NCI-H526 treated with DMSO at 0.1 percent for 48 hours (cell line): ENCODE measurements around the gene ZNF14.
"Not testable (repeated sequence)": the region's sequence is repeated elsewhere in the genome, so short reads cannot be mapped to it uniquely, and the experiment has no call there.

Experiments used
- DNase-seq: peaks from one replicate; lab custom pipeline; 2025; lab: John Stamatoyannopoulos, UW

ZNF14 gene

DNA sequence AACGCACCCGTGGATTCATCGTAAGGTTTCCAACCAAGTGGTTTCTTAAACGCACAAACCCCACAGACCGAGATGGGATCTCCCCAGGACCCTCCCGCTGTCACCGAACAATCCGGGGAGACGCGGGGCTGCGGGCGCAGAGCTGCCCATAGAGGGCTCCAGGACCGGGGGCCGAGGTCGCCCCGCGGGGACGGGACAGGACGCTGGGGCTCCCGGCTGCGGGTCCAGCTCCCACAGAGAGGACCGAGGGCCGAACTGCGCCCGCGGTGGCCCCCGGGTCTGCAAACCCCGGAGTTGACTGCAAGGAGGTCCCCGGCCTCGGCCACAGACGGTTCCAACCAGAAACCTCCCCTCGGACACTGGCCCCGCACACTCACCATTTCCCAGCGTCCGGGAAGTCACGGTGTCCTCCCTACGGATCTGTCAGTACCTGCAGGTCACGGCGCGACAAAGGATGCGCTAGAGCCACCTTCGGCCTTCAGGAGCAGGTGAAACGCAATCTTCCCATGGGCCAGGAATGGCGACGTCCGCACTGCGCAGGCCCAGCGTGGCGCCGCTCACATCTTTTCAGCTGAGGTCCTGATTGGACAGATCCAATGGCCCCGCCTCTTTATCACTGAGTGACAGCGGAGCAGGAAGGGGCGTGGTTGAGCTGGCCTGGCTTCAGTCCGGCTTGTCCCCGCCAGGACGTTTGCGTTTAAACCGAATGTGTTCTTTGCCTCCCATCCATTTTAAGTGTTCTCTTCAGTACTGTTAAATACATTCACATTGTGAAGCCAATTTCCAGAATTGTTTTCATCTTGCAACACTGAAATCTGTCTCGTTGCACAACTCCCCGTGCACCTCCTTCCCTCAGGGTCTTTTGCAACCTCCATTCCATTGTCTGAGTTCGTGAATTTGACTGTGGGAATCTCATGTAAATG lies at the start of gene ZNF14:
Gene ZNF14 (minus strand): TSS at position 534 of the 923 bp plus-strand sequence. CDS start 154 bp downstream, at position 380.
- peak; percentile 82 for DNase-seq

GRCh38 chr19:19781791-19782190 lies 48.9 kb upstream of the ZNF14 start:
- not testable (repeated sequence) for DNase-seq

DNA sequence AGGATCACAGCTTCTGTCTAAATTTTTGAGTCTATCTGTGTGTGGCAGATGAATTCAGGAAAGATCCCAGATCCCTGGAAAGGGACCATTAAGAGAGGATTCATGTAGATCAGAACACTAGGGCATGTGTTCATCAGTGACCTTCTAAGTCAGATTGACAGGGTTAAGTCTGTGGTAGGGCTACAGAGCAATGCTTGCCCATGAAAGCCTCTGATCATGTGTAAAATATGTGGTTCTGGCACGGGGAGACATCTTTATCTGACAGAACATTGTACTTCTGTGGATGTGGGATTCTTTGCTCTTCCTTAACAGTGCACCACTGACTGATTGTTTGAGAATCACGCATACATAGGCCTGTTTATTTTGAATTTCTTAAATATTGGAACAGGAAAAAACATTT lies 45.8 kb upstream of the ZNF14 start:
- no peak for DNase-seq

DNA sequence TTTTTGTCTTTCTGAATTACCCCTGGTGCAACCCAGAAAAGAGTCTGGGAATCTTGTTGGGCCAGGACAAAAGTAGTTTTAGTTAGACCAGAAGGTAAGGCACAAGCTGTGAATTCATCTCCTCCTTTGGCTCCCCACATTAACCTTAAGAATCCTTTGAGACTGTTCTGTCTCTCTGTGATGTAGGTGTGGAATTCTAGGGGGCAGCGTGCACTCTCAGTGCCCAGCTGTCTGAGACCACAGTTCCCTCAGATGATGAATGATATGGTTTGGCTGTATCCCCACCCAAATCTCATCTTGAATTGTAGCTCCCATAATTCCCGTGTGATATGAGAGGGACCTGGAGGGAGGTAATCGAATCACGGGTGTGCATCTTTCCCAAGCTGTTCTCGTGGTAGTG lies 44.8 kb upstream of the ZNF14 start:
- no peak for DNase-seq

DNA sequence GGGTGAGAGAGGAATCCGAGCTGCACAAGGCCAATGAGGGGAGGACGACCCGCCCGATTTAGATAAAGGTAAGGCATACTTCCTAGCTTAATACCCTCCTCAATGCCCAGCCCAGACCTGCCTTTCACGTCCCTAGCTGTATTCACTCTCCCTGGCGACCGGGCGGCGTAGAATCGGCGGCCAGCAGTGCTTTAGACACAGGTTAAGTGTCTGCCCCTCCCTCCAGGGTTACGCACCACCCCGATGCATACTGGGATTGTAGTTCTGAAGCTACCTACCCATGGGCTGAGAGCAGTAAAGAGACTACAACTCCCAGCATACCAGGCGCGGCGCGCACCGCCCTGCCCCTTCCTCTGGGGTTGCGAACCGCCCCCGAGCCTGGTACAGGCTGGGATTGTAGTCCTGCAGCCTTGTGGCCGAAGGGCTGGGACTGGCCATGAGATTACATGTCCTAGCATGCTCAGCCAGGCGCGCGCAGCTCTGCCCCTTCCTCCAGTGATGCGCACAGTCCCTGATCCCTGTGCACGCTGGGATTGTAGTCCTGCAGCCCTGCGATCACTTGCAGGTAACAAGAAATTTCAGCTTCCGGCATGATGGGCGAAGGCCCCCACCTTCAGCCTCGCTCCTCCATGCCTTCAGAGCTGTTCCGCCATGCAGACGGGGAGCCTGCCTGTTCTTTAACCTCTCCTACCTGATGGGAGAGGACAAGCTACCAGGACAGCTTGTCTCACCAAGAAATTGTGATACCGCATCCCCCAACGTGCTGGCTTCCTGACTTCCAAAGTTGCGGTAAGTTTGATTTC lies 43.5 kb upstream of the ZNF14 start:
- DNase-seq, result peak; percentile 91

- DNase-seq, result no peak
Measured at GRCh38 chr19:19775891-19776205, 42.9 kb upstream of the ZNF14 start.

DNA sequence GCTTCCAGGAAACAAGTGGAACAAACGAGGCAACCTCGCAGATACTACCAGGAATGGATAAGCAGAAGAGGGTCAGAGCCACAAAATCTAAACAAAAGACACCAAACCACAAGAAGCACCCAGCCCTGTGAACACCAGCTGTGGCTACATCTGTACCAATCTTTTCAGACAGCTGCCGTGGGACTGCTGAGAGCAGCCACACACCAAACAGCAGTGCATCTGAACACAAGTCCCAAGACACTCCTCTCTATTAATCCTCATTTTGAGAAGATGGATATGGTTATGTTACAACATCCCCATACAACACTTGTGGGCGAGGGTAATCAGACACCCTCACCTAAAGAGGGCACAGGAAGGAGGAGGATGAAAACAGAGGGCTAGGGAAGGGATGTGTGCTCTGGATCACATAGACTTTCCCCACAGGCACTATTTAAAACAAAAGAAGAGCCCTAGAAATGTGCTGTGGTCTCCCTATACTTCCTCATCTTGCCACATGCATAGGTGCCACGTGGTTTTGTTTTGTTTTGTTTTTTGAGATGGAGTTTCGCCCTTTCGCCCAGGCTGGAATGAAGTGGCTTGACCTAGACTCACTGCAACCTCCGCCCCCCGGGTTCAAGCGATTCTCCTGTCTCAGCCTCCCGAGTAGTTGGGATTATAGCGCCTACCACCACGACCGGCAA lies 41.6 kb upstream of the ZNF14 start:
- no peak for DNase-seq

GRCh38 chr19:19771963-19772362 lies 39.1 kb upstream of the ZNF14 start:
- not testable (repeated sequence) for DNase-seq

- DNase-seq, result not testable (repeated sequence)
Measured at GRCh38 chr19:19769971-19770370, 37.1 kb upstream of the ZNF14 start.

DNA sequence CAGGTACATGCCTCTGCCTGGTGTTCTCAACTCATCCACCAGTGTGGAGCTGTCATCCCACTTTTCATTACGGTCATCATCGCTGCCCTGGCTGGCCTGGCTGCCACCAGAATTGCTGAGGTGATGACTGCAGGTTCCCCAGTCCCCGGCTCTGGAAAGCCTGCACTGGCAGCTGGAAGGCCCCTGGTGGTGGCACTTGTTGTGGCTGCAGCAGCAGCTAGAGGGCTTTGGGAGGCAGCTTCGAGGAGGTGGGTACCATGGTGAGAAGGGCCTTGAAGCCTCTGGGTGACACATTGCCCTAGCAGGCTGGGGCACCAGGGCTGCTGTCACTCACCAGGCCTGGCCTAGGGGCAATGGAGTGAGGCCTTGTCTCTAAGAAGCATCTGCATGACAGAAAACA lies 25.3 kb upstream of the ZNF14 start:
- no peak for DNase-seq

DNA sequence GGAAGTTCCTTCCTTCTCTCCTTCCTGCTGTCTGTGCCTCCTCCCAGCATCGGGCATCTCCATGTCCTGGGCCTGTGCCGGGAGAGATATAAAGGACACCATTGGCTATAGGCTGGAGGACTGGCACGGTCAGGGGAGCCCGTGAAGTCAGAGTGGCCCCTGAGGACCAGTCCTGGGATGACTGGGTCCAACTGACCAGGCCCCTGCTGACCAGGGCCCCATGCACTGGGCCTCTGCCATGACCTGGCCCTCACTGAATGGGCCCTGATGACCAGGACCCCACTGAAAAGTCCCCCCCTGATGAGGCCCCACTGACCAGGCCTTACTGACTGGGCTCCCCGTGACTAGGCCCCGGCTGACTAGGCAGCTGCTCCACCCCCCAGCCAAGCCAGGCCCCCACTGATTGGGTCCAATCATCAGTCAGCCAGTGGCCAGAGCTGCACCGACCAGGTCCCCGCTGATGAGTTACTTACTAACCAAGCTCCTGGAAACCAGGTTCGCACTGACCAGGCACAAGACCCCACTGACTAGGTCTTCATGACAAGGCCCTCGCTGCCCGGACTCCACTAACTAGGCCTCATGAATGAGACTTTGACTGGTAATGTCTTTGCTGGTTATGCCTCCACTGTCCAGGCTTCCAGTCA lies 20.0 kb upstream of the ZNF14 start:
- DNase-seq, result no peak

- DNase-seq, result no peak
Measured at GRCh38 chr19:19751846-19752245, 18.9 kb upstream of the ZNF14 start.

GRCh38 chr19:19750842-19751790 lies 18.2 kb upstream of the ZNF14 start:
- DNase-seq, result no peak

GRCh38 chr19:19749908-19750841 lies 17.3 kb upstream of the ZNF14 start:
- DNase-seq, result no peak

DNA sequence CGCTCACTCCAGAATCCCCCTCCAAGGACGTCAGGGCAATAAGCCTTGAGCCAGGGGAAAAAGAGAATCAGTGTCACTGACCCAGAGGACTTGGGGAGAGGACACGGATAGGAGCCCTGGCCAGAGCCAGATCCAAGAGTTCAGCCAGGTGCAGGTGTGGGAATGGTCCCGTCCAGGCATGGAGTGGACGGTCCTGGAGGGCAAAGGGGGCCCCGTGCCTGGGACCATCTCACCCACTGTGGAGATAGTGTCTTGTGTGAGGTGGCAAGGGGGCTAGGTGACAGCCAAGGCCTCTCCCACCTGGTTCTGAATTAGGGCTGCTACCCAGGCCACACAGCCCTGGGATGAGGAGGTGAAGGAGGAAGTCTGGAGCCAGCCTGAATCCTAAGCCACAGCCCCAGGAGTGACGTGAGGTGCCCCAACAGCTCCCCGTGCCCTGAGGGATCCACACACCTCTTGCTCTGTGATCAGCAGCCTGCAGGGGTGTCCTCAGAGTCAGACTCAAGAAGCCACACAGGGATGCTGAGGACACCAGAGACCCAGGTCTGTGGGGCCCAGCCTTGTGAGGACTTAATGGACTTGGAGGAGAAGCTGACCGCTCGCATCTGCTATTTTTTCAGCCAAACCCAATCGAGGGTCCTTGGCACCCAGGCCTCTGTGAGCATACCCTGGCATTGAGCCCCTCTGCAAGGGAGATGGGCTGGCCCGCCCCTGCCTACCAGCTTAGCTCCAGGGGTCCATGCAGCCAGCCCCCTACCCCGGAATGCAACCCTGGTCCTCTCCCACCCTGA lies 16.4 kb upstream of the ZNF14 start:
- DNase-seq, result no peak

DNA sequence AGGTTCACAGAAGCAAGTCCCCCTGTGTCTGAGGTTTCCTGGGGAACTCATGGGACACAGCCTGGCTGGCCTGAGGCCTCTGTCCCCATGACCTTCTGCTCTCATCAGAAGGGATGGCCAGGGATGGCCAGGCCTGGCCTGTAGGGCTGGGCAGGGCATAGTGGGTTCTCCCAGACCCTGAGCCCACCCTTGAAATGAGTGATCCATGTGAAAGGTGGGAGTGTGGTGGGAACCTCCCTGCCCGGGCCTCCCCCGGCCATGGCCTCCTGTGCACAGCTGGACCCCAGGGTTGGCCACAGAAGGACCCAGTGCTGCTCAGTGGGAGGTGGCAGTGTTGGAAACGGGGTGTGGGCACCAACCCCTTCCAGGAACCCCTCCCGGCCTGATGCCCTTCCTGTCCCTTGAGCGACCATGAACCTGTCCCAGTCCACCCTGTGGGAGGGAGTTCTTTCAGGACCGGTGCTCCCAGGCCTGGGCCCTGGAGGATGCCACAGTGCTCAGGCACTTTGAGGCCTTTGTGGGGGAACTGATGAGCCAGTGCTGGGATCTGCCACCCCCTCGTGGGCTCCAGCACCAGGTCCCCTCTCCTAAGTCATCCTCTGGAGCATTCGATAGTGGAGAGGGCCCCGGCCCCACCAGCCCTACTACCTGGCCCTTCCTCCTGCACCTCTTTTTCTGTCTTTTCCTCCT lies 15.5 kb upstream of the ZNF14 start:
- no peak for DNase-seq

DNA sequence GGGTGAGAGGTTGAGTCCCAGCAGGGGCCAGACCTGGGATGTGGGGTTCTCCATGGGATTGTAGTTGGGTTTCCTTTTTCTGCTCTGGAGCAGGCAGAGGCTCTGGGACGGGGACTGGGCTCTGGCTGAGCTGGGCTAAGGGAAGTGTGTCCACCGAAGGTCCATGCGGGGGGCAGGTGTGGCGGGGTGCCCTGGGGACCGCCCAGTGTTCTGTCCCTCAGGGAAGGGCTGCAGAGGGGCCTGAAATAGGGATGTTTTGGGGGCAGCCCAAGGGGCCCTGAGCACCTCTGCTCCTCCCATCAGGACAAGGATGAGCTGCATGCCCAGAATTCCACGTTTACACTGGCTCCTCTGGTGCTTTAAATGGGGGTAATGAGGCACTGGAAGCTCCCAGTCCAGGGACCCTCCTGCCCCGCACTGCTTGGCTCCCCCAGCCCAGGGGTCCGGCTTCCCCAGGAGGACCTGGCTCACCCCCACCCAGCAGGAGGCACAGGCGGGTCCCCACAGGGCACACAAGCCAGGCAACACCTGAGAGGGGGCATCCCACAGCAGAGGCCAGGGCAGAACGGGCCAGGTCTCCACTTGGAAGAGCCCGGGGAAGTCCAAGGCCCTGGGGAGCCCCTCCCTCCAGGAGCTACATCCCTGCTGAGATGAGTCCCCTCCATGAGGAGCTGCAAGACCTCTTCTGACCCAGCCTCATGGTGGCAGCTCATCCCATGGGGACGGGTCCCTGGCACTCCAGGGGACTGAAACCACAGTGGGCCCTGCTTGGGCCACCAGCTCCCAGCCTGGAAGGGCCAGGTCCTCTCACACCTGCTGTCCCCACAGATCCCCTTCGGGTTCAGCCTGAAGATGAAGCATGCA lies 14.7 kb upstream of the ZNF14 start:
- no peak for DNase-seq
